ENCODE measurements around the gene SEMA5A. TPM values are rescaled to one million over a fixed set of nuclear protein-coding genes. Genes with fewer than 3 reads are reported as not detected.

SEMA5A gene
- total RNA-seq, 1 donor from 2014 or later, result 4.0 TPM

GRCh38 chr5:9263656-9264055, 282.2 kb downstream of the SEMA5A start:
- no peaks in the 10 kb centered on the region for H3K36me3 Mint-ChIP-seq (ENCODE audit: insufficient read depth)
- TF ChIP-seq CTCF (IDR thresholded peaks at IDR 0.05; ENCODE audit: unreplicated experiment), result no peak
- H3K9me3 Mint-ChIP-seq (ENCODE audit: low read depth), result no peaks in the 10 kb centered on the region
- H3K4me1 Mint-ChIP-seq (ENCODE audit: low read depth), result no peaks in the 10 kb centered on the region
- H3K4me3 Mint-ChIP-seq (ENCODE audit: low read depth), result no peak overlapping the region
- DNase-seq (ENCODE audit: low spot score, unreplicated experiment), result no peak
- H3K27me3 Mint-ChIP-seq, result no peaks in the 10 kb centered on the region
- H3K27ac Mint-ChIP-seq, result no peak overlapping the region

GRCh38 chr5:9251379-9251980, 294.4 kb downstream of the SEMA5A start:
- Mint-ChIP-seq H3K27ac (no peak overlapping the region), H3K9me3 (ENCODE audit: low read depth) (no peaks in the 10 kb centered on the region), H3K4me1 (ENCODE audit: low read depth) (no peaks in the 10 kb centered on the region), H3K36me3 (ENCODE audit: insufficient read depth) (no peaks in the 10 kb centered on the region), H3K27me3 (no peaks in the 10 kb centered on the region), H3K4me3 (ENCODE audit: low read depth) (no peak overlapping the region)
- DNase-seq (ENCODE audit: low spot score, unreplicated experiment), result no peak
- TF ChIP-seq CTCF (IDR thresholded peaks at IDR 0.05; ENCODE audit: unreplicated experiment), result no peak

GRCh38 chr5:9249231-9249630, 296.6 kb downstream of the SEMA5A start:
- Mint-ChIP-seq H3K4me3 (ENCODE audit: low read depth) (no peak overlapping the region), H3K4me1 (ENCODE audit: low read depth) (no peaks in the 10 kb centered on the region), H3K27me3 (no peaks in the 10 kb centered on the region), H3K9me3 (ENCODE audit: low read depth) (no peaks in the 10 kb centered on the region), H3K27ac (no peak overlapping the region), H3K36me3 (ENCODE audit: insufficient read depth) (no peaks in the 10 kb centered on the region)
- no peak for DNase-seq (ENCODE audit: low spot score, unreplicated experiment)
- no peak for TF ChIP-seq CTCF (IDR thresholded peaks at IDR 0.05; ENCODE audit: unreplicated experiment)

- Mint-ChIP-seq H3K27ac (no peak overlapping the region), H3K4me3 (ENCODE audit: low read depth) (no peak overlapping the region), H3K36me3 (ENCODE audit: insufficient read depth) (no peaks in the 10 kb centered on the region), H3K4me1 (ENCODE audit: low read depth) (no peaks in the 10 kb centered on the region), H3K9me3 (ENCODE audit: low read depth) (no peaks in the 10 kb centered on the region), H3K27me3 (no peaks in the 10 kb centered on the region)
- DNase-seq (ENCODE audit: low spot score, unreplicated experiment), result no peak
- TF ChIP-seq CTCF (IDR thresholded peaks at IDR 0.05; ENCODE audit: unreplicated experiment), result no peak
Measured at GRCh38 chr5:9245071-9245470, 300.8 kb downstream of the SEMA5A start.

GRCh38 chr5:9244417-9244816, 301.5 kb downstream of the SEMA5A start:
- H3K4me3 Mint-ChIP-seq (ENCODE audit: low read depth), result no peak overlapping the region
- H3K36me3 Mint-ChIP-seq (ENCODE audit: insufficient read depth), result no peaks in the 10 kb centered on the region
- no peak overlapping the region for H3K27ac Mint-ChIP-seq
- no peaks in the 10 kb centered on the region for H3K9me3 Mint-ChIP-seq (ENCODE audit: low read depth)
- TF ChIP-seq CTCF (IDR thresholded peaks at IDR 0.05; ENCODE audit: unreplicated experiment), result no peak
- no peaks in the 10 kb centered on the region for H3K27me3 Mint-ChIP-seq
- H3K4me1 Mint-ChIP-seq (ENCODE audit: low read depth), result peaks cover 3% of the 10 kb centered on the region
- no peak for DNase-seq (ENCODE audit: low spot score, unreplicated experiment)
